Activated CD8-positive, alpha-beta T cell treated with anti-CD3 and anti-CD28 coated beads for 36 hours (primary cell): ENCODE results near the gene CYBA. TPM values are rescaled to one million over a fixed set of nuclear protein-coding genes. Genes with fewer than 3 reads are reported as not detected.

ENCODE experiments used
- ATAC-seq: fragments of 200-7000 bp; cut with Tn5 transposase; one replicate; pipeline ENCODE4 v1.10.0; 2021; ENCODE audit warnings: mild to moderate bottlenecking, moderate library complexity
- CTCF ChIA-PET: fragments of 350-600 bp; sonication (Branson Sonifier 250); formaldehyde crosslinking; loops from one replicate; lab custom pipeline; 2021; ENCODE audit warnings: antibody characterized with exemption; lab: Charles Lee
- POLR2A ChIA-PET: fragments of 350-600 bp; sonication (Branson Sonifier 250); formaldehyde crosslinking; loops from one replicate; lab custom pipeline; 2021; ENCODE audit warnings: antibody characterized with exemption; lab: Charles Lee
- DNase-seq: peaks from one replicate; pipeline ENCODE4 v3.0.0-alpha.2; 2020
- H3K27ac Mint-ChIP-seq: one replicate; pipeline ENCODE4 v1.8.0; 2021; ENCODE audit warnings: mild to moderate bottlenecking, mixed read lengths
- H3K27me3 Mint-ChIP-seq: one replicate; pipeline ENCODE4 v1.8.0; 2021; ENCODE audit warnings: mixed read lengths
- H3K36me3 Mint-ChIP-seq: one replicate; pipeline ENCODE4 v1.8.0; 2021; ENCODE audit warnings: low read depth, mixed read lengths
- H3K4me1 Mint-ChIP-seq: one replicate; pipeline ENCODE4 v1.8.0; 2021; ENCODE audit warnings: low read depth, mixed read lengths
- H3K4me3 Mint-ChIP-seq: one replicate; pipeline ENCODE4 v1.8.0; 2021; ENCODE audit warnings: mild to moderate bottlenecking, moderate library complexity, mixed read lengths
- H3K9me3 Mint-ChIP-seq: one replicate; pipeline ENCODE4 v1.8.0; 2021; ENCODE audit warnings: mixed read lengths
- CTCF ChIP-seq: fragments of 200-600 bp; IDR thresholded peaks from one replicate; pipeline ENCODE4 v1.8.0; 2022; ENCODE audit warnings: antibody characterized with exemption, mild to moderate bottlenecking
- intact Hi-C: fragments of 100-400 bp; cut with micrococcal nuclease; formaldehyde crosslinking; loops from one replicate; pipeline ENCODE4 v1.10.0; 2022
- total RNA-seq, 2 experiments: library from RNA; stranded (reverse); gene quantifications; one replicate each; pipeline ENCODE4 v1.2.3, GENCODE V29; 2021

The CYBA gene
- total RNA-seq, 2 experiments from 2014 or later, result 230 to 236 TPM

DNA sequence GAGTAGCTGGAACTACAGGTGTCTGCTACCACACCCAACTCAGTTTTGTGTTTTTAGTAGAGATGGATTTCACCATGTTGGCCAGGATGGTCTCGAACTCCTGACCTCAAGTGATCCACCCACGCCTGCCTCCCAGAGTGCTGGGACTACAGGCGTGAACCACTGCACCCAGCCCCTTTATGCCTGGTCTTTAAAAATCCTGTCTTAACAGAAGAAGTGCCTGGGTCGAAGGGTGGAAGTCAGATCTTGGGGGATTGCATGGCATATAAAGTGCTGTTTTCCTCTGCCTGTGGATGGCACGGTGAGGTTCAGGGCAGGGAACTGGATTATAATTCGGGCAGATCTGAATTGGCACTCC lies 50.3 kb downstream of the CYBA start:
- H3K27me3 Mint-ChIP-seq, result no peaks in the 10 kb centered on the region
- no peaks in the 10 kb centered on the region for H3K9me3 Mint-ChIP-seq

GRCh38 chr16:88599825-88600538 lies 50.9 kb downstream of the CYBA start:
- no peak for DNase-seq
- H3K9me3 Mint-ChIP-seq, result no peaks in the 10 kb centered on the region
- H3K4me3 Mint-ChIP-seq, result no peak overlapping the region
- H3K27ac Mint-ChIP-seq, result no peak overlapping the region
- H3K27me3 Mint-ChIP-seq, result no peaks in the 10 kb centered on the region
- H3K36me3 Mint-ChIP-seq, result peaks cover 34% of the 10 kb centered on the region
- no peak for ATAC-seq
- TF ChIP-seq CTCF, result no peak
- CTCF ChIA-PET, result no interaction called here
- H3K4me1 Mint-ChIP-seq, result peaks cover 5% of the 10 kb centered on the region
- POLR2A ChIA-PET, result no interaction called here
- intact Hi-C loops, result no loop called here

More for the DNA sequence above, 50.3 kb downstream of the CYBA start:
- no peak for TF ChIP-seq CTCF
- no peak for ATAC-seq
- no peak overlapping the region for H3K27ac Mint-ChIP-seq
- H3K36me3 Mint-ChIP-seq, result peaks cover 31% of the 10 kb centered on the region
- ChIA-PET CTCF (no interaction called here), POLR2A (no interaction called here)
- DNase-seq, result no peak
- intact Hi-C loops, result no loop called here
- H3K4me3 Mint-ChIP-seq, result no peak overlapping the region
- H3K4me1 Mint-ChIP-seq, result peaks cover 3% of the 10 kb centered on the region

DNA sequence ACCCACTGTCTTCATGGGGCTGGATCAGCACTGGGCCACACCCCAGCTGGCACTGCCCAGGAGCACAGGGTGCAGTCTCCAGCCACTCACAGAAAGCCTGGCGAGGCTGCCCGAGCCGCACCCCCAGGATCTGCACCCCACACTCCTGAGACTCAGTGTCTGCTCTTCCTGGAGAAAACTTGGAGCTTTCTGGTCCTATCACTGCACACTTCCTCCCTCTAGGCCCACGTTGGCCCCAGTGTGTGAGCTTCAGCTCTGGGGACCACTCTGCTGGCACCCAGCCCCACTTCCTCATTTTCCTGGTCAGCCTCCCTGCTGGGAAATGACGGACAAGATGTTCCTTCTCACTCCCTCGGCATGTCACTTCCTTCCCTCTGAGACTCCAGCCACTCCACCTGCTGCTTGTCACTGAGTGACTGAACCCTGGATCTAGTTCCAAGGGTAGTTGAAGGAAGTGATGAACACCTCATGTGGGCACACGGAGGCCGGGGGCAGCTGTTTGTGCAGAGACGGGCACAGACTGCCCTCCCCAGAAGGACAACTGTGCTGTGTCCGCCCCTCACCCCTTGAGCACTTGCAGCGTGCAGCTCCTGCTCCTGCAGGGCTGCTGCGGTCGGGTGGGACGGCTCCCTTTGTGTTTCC lies 51.6 kb downstream of the CYBA start:
- Mint-ChIP-seq H3K27ac (no peak overlapping the region), H3K4me1 (peaks cover 5% of the 10 kb centered on the region), H3K9me3 (no peaks in the 10 kb centered on the region), H3K4me3 (no peak overlapping the region), H3K36me3 (peaks cover 34% of the 10 kb centered on the region), H3K27me3 (no peaks in the 10 kb centered on the region)
- ATAC-seq (no peak), DNase-seq (no peak)
- CTCF ChIA-PET, result no interaction called here
- POLR2A ChIA-PET, result no interaction called here
- intact Hi-C loops, result no loop called here
- TF ChIP-seq CTCF, result no peak

DNA sequence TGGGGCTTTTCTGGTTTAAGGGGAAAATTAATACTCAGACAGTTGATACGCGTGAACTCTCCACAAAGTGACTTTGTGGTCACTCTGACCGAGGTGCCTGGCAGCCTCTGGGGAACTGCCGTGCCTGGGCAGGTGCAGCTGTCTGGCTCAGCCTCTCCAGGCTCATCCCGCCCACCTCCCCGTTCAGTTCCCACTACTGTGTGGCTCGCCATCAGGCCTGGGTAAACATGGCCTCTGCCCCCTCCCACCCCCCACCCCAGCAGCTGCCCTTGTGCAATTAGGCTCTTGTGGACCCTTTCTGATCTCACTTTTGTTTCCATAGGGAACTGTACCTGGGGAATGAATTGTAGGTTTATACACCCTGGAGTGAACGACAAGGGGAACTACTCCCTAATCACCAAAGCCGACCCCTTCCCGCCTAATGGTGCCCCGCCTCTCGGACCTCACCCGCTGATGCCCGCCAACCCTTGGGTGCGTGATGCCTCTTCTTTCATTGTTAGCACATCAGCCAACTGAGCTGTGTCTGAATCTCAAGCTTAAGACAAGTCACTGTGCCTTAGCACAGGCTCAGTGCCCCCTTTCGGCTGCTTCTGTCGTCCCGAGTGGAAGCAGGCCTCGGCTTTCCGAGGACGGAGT lies 52.9 kb downstream of the CYBA start:
- ChIA-PET CTCF (no interaction called here), POLR2A (no interaction called here)
- H3K27ac Mint-ChIP-seq, result no peak overlapping the region
- H3K27me3 Mint-ChIP-seq, result no peaks in the 10 kb centered on the region
- peaks cover 36% of the 10 kb centered on the region for H3K36me3 Mint-ChIP-seq
- ATAC-seq, result no peak
- TF ChIP-seq CTCF, result no peak
- intact Hi-C loops, result no loop called here
- DNase-seq, result no peak
- no peak overlapping the region for H3K4me3 Mint-ChIP-seq
- H3K9me3 Mint-ChIP-seq, result no peaks in the 10 kb centered on the region
- peaks cover 5% of the 10 kb centered on the region for H3K4me1 Mint-ChIP-seq

DNA sequence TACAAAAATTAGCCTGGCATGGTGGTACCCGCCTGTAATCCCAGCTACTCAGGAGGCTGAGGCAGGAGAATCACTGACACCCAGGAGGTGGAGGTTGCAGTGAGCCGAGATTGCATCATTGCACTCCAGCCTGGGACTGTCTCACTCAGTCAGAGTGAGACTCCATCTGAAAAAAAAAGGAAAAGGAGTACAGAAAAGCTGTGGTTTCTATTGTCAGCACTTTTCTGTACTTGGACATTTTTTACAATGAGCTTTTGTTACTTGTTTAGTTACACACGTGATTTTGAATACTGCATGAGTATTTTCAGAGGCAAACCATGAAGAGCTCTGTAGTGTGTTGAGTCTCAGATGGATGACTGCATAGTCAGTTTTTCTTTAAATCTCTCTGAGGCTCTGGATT lies 54.4 kb downstream of the CYBA start:
- intact Hi-C loops, result no loop called here
- ChIA-PET CTCF (interaction anchor here (0.8 to 1.1 kb wide), 2 partner anchors 13 to 159 kb away, joined by 3 to 4 read pairs; no protein-coding TSS in a partner anchor), POLR2A (no interaction called here)
- Mint-ChIP-seq H3K9me3 (no peaks in the 10 kb centered on the region), H3K27ac (no peak overlapping the region), H3K4me3 (no peak overlapping the region), H3K4me1 (peaks cover 13% of the 10 kb centered on the region), H3K36me3 (peaks cover 35% of the 10 kb centered on the region), H3K27me3 (no peaks in the 10 kb centered on the region)
- ATAC-seq, result no peak
- no peak for TF ChIP-seq CTCF
- DNase-seq, result no peak
